Activated CD4-positive, alpha-beta T cell treated with anti-CD3 and anti-CD28 coated beads, Interleukin-2, amount 50 U/mL, for 48 hours (primary cell): ENCODE results near the gene SNN.

Experiments
- DNase-seq, 2 experiments: peaks; one replicate each; pipeline ENCODE4 v3.0.0-alpha.2; 2020

The SNN gene

DNA sequence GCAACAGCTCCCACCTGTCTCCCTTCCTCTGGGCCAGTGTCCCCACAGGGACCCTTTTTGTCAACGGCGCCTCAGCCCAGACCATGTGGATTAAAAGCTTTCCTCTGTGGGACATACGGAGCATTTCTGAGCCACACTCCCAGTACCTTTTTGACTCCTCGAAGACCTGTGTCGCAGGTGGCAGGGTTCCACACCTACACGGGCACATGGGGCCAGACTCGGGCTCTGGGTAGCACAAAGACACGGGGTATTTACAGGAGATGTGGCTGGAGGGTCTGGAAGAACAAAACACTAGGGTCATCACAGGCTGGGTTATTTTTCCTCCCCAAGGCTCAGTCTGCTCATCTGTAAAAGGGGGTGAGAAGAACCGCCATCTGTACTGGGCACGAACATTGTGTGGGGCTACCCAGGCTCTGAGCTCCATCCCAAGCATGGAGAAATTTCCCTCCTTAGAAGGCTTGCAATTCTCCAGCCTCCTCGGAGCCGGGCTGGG is 32.5 kb upstream of the SNN start:
- no peak for DNase-seq

DNA sequence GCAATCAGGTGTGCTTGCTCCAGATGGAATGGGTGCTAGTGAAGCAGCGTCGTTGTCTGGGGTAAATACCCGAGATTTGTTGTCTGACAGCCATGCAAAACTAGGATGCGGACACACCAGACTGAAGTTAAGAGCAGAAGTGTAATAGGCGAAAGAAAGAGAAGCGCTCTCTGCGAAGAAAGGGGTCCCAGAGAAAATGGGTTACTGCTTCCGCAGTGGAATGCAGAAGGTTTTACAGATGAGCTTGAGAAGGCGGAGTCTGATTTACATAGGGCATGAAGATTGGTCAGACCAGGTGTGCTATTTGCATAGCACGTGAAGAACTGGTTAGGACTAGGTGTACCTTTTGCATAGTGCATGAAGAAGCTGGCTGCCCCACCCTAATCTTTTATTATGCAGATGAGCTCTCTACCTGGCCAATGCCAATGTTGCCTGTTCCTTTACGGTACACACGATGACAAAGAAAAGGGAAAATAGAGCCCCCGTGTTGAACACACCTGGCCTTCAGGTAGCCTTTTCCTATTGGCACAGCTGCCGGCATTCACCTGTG is 32.0 kb upstream of the SNN start:
- DNase-seq = no peak

DNA sequence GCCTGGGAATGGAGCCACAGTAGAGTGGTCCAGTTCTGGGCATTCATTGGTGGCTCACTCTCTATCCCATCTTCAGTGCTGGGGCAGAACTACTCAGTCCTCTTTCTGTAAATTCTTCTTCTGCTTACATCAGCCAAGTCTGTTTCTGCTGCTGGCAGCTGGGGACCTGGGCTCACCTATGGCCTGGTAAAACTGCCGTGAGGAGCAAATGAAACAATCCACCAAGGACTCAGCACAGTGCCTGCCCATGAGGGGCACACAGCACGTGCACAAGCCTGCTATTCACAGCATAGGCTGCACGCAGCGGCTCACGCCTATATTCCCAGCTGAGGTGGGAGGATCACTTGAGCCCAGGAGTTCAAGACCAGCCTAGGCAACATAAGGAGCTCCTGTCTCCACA is 30.9 kb upstream of the SNN start:
- DNase-seq = no peak

DNA sequence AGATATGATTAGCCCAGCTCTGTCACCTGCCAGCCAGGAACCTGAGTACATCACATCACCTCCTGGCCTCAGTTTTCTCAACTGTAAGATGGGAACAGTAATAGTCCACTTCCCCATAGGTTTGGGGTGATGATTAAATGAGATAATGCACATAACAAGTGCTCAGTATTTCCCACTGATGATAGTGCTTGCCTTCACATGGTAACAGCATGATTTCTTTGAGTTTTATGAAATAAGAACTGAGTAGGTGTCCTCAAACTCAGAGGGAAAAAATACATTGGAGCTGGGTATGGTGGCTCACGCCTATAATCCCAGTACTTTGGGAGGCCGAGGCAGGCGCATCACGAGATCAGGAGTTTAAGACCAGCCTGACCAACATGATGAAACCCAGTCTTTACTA is 30.1 kb upstream of the SNN start:
- DNase-seq = no peak

DNA sequence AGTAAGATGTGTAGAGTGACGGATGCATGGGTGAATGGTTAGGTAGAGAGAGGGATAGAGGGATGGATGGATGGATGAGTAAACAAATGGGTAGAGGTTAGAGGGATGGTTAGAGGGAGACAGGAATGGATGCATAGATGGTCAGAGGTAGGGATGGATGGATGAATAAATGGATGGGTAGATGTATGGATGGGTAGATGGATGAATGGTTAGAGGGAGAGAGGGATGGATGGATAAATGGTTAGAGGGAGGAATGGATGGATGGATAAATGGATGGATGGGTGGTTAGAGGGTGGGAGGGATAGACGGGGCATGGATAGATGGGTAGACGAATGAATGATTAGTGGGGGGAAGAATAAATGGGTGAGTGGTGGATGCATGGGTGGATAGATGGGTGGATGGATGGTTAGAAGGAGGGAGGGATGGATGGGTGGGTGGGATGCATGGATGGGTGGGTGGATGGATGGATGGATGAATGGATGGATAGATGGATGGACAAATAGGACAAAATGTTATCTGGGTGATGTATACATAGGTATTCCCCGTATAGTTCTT is 29.2 kb upstream of the SNN start:
- no peak for DNase-seq

DNA sequence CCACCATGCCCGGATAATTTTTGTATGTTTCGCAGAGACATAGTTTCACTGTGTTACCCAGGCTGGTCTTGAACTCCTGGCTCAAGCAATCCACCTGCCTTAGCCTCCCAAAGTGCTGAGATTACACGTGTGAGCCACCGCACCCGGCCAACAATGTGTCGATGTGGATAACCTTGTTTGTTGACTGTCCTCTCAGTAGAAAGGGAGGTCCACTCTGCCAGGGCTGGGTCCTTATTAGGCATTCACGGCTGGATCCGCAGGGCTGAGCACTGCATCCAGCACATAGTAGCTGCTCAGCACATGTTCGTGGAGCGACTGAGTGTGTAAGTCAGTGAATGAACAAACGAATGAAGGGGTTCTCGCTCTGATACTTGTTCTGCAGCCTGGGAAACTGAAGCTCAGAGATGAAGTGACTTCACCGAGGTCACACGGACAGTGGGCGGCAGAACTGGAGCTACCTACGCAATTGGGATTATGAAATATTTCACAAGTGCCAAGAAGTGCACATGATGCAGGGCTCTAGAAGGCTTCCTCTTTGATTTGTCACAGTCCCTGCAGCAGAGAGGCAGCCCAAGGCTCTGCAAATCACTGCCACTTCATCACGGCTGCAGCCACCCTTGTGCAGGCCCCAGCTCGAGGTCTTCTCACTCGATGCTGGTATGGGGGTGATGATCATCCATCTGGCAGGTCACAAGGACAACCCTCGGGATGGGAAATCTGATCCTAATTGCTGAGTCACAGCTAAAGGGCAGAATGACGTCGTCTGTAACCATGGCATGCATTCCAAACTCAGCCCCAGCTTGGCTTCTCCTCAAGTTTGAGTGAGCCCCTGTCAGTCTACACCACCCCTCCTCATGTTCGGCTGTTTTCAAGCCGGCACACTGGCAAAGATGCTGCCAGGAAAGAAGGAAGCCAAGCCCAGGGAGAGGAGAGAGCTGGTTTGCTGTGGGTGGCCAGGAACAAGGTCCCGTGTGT is 28.0 kb upstream of the SNN start:
- DNase-seq = no peak

DNA sequence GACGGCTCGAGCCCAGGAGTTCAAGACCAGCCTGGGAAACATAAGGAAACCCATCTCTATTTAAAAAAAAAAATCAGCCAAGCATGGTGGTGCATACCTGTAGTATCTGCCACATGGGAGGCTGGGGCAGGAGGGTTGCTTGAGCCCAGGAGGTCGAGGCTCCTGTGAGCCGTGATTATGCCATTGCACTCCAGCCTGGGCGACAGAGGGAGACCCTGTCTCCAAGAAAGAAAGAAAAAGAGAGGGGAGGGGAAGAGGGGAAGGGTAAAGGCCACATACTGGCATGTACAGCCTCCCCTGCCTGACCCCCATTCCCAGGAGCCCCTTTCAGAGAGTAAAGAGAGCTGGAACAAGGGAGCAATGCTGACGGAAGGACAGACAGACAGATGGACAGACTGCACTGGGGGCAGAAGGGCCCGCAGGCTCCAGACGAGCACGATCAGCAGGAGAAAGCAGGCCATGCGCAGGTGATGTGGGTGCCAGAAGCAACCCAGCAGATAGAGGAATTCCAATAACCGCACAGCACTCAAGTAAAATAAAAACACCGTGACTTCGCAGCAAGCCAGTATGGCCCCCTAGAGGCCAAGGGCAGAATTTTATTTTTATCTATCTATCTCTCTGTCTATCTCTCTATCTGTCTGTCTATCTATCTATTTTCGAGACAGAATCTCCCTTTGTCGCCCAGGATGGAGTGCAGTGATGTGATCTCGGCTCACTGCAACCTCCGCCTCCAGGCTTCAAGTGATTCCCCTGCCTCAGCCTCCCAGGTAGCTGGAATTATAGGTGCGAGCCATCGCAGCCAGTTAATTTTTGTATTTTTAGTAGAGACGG is 27.1 kb upstream of the SNN start:
- peak in 1 of 2 experiments; percentile 20 for DNase-seq

DNA sequence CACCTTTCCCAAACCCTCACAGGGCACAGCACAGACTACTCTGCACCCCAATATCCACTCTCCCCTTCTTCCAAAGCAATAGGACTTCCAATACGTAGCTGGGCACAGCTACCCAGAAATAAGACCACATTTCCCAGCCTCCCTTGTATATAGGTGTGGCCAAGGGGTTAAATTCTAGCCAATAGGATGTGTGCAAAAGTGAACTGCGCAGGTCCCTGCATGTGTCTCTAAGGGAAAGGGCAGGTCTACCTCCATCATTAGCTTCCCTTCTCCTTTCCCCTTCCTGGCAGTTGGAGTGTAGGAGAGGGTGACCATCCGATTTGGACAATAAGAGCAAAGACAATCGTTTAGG is 25.5 kb upstream of the SNN start:
- DNase-seq = no peak

DNA sequence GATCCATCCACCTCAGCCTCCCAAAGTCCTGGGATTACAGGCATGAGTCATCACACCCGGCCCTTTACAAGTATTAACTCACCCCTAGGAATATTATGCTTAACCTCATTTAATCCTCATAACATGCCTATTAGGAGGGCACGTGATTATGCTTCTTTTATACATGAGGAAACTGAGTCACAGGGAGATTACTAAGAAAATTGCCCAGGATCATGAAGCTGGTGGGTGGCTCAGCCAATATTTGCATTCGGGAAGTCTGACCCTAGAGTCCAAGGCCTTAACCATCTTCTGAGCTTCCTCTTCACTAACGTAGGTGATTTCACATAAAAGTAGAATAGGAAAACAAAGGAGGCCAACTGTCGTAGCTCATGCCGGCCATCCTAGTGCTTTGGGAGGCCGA is 19.0 kb upstream of the SNN start:
- no peak for DNase-seq

DNA sequence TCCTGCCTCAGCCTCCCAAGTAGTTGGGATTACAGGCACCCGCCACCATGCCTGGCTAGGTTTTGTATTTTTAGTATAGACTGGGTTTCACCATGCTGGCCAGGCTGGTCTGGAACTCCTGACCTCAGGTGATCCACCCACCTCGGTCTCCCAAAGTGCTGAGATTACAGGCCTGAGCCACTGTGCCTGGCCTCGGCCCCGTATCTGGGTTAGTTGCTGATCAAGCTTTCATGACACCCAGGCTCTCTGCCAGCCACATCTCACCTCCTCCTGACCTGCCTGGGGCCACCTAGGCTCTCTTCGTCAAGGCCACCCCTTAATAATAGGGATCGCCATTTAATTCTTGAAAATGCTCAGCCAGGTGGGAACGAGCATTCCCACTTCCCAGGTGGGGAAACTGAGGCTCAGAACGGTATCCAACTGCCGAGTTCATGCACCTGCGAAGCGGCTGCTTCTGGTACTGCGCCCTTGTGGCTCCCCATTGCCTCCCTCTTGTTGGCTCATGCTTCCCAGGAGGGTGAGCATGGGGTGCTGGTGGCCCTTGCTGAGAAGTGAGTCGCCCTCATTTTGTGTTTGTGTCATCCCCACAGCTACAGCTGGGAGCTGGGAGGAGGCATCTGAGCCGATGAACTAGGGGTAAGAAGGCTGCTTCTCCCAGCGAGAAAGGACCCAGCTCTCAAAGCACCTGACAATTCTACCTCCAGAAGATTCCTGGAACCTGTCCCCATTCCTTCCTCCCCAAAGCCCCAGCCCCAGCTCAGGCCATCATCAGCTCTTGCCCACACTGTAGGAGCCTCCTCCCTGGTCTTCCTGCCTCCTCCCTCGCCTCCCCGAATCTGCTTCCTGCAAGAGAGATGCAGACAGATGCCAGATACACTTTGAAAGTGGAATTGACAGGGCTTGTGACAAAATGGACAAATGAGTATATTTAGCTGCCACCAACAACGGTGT is 17.3 kb upstream of the SNN start:
- DNase-seq = no peak

DNA sequence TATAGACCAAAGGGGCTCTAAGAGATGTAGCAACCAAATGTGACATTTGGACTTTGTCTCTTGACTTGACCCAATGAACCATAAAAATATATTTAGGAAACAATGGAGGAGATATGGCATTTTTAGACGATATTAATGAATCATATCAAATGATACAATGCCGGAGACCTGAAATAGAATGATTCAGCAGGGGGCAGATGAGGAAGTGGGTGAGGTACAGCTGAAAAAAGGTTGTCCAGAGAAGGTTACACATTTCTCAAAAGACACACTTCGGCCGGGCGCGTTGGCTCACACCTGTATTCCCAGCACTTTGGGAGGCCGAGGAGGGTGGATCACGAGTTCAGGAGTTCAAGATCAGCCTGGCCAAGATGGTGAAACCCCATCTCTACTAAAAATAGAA is 16.5 kb upstream of the SNN start:
- DNase-seq = no peak

DNA sequence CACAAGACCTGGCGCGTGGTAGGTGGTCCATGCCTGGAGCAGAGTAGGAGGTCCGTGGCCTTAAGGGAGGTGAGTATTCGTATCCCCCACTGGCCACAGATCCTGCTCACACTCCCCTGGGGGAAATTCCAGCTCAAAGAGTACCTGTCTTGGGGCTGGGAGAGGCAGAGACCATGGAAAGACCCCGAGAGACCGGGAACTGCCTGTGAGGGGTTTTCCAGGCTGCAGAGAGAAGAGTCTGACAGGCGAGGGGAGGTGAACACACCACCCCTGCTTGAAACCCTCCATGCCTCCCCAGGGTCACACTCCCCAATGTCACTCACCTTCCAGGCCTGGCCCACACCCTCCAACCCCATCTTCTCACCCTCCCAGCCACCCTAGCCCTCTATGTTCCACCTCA is 12.6 kb upstream of the SNN start:
- no peak for DNase-seq

DNA sequence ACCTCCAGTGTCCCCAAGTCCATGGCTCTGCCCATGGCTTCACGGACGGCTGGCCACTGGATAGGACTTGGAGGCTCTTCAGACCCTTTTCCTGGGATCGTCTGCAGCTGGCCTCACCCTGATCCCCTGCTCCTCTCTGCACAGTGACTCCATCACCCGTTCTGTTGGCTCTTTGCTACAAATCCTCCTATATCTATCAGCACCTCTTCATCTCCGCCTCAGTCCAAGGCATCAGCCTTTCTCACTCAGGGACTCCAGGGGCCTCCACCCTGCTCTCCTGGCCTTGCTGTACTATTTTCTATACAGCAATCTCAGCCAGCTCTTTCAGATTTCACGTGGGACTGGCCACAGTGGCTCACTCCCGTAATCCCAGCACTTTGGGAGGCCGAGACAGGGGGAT is 10.7 kb upstream of the SNN start:
- no peak for DNase-seq

DNA sequence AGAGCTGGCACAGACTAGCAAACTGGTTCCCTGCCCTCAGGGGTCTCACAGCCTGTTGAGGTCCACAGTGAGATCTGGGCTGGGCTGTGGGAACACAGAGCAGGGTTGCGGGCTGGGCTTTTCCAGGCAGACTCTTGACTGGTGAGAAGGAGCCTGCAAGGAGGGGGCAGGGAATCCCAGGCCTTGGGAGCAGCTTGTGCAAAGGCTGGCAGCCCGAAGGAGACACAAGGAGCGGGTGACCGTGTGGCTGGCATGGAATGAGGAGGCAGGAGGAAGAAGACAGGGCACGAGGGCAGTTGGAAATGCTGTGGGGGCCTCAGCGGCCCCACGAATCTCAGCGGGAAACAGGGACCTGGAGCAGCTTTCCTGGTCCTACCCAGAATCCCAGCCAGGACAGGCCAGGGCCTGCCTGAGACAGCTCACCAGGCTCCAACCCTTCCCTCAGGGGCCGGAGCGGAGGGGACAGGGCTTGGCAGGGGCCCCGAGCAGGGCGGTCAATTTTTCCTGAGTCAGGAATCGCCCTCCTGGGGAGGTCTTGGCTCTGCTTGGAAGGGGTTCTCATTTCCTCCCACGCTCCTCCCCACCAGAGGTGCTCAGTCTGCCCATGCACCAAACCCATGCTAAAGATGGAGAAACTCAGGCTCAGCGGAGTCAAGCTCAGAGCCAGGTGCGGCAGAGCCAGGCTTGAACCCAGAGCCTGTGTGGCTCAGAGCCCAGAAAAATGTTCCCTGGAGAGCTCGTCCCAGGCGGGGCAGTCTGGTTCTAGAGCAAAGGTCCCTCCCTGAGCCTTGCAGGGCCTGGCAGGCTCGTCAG is 9.2 kb upstream of the SNN start:
- DNase-seq = no peak

DNA sequence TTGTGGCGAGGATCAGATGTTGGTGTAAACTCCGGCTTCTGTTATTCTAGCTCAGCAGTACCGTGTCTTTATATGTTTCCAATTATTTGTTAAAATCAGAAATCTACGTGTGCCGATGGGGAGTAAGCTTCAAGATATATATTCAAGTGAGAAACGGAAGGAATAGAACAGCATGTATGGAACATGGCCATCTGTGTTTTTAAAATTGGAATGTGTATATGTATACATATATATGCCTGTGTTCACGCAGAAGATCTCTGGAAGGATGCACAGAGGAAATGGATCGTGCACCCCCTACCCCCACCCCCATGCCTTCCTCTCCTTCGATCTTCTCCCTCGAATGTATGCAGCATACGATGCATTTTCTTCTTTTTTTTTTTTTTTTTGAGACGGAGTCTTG is 7.7 kb upstream of the SNN start:
- no peak for DNase-seq

DNA sequence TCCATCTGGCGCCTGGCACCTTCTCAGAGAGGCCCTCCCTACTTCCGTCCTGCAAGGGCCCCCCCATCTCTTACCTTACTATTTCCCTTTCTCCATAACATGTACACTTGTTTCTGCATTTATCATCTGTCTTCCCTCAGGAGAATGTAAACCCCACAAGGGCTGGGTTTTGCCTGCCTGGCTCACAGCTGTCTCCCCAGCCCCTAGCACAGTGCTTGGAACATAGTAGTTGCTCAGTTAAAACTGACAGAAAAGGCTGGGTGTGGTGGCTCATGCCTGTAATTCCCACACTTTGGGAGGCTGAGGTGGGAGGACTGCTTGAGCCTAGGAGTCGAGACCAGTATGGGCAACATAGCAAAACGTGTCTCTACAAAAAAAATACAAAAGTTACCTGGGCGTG is 5.7 kb upstream of the SNN start:
- DNase-seq = no peak

DNA sequence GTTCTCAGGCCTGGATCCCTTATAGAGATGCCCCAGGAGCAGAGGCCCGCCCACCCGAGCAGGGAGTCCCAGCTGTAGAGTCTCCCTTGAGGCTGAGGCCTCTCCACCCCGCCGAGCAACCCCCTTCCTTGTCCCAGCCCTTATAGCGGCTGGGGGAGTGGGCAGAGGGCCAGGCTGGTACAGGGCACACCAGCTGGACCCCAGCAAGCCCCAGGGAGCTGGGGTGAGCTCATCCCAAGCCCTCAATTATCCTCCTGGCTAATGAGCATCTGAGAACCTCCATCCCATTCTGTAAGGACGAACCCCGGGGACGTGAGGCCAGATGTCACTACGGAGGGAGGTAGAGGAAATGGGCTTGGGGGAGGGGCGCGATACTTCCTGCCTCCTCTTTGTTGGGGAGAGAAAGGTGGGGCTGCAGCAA is 3.2 kb upstream of the SNN start:
- peak; percentile 33 to 49 for DNase-seq

DNA sequence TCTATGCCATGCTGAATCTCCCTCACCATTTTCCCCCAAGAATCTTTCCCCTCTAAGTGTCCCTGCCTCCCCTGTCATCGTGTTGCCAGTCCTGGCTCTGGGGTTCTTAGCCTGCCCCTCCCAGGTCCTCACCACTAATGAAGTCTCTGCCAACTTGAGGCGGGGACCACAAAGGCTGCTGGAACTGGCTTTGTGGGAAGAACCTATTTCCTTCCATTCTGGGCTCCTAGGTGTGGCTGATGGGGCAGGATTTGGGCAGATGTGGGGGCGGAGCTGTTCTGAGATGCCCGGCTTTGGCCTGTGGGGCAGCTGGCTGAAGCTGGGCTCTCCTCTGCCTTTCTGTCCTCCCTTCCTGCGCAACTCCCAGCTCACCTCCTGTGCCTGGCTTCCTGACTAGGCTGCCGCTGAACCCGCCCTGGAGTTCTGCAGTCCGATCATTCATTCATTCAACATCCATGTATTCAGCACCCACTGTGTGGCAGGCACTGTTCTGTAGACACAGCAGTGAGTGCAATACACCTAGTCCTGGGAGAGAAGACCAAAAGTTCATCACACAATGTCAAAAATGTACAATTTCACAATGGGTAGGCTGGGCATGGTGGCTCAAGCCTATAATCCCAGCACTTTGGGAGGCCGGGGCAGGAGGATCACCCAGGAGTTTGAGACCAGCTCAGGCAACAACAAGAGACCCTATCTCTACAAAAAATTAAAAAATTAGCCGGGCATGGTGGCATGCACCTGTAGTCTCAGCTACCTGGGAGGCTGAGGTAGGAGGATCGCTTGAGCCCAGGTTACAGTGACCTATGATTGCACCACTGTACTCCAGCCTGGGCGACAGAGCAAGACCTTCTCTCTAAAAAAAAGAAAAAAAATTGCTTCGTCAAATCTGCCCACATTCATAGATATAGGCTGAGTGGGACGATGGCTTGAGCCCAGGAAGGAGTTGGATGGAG is 1.9 kb upstream of the SNN start:
- DNase-seq = no peak

DNA sequence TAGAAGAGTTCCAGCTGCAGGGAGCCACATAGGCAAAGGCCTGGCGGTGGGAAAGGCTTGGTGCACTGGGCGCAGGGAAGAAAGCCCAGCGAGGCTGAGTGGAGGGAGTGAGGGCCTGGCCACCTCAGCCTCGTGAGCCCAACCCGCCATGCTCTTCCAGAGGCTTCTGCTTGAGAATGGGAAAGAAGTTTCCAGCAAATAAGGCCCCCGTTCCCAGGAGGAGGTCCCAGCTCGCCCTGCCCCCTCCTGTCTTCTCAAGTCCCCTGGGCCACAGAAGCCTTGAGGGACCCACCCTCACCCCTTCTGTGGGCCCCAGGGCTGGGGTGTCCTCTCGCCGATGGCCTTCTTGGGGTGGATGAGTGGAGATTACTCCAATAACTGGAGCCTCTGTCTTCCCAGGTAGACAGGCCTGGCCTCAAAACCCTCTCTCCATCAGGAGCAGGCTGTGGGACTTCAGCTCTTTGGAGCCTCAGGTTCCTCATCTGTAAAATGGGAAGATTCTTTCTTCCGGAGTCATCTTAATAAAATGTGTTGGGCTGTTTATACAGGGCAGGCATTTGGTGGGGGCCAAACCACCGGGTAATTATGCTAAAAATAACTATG is 933 bp upstream of the SNN start:
- DNase-seq = no peak
